Parathyroid adenoma (tissue), 2 donors: ENCODE data around the gene RGS8.

Experiments
- H2AFZ ChIP-seq: fragments of 300-600 bp; sonication (generic); one replicate; pipeline ENCODE4 v1.7.0; 2017; ENCODE audit warnings: antibody characterized with exemption, mild to moderate bottlenecking
- H3K27ac ChIP-seq: fragments of 300-600 bp; sonication (generic); one replicate; pipeline ENCODE4 v1.7.0; 2017
- H3K27me3 ChIP-seq: fragments of 300-600 bp; sonication (generic); one replicate; pipeline ENCODE4 v1.7.0; 2017; ENCODE audit warnings: low read length; ENCODE audit not compliant: control insufficient read depth, insufficient read depth
- H3K36me3 ChIP-seq: fragments of 300-600 bp; sonication (generic); one replicate; pipeline ENCODE4 v1.7.0; 2017; ENCODE audit warnings: low read length; ENCODE audit not compliant: control insufficient read depth, insufficient read depth
- H3K4me1 ChIP-seq: fragments of 300-600 bp; sonication (generic); one replicate; pipeline ENCODE4 v1.7.0; 2017; ENCODE audit warnings: control low read depth
- H3K4me2 ChIP-seq: fragments of 300-600 bp; sonication (generic); one replicate; pipeline ENCODE4 v1.7.0; 2017; ENCODE audit warnings: low read length
- H3K4me3 ChIP-seq: fragments of 300-600 bp; sonication (generic); one replicate; pipeline ENCODE4 v1.7.0; 2017; ENCODE audit warnings: low read depth, low read length
- H3K79me2 ChIP-seq: fragments of 300-600 bp; sonication (generic); one replicate; pipeline ENCODE4 v1.7.0; 2017; ENCODE audit warnings: control low read depth
- H3K9ac ChIP-seq: fragments of 300-600 bp; sonication (generic); one replicate; pipeline ENCODE4 v1.7.0; 2017; ENCODE audit warnings: mild to moderate bottlenecking
- H3K9me3 ChIP-seq: fragments of 300-600 bp; sonication (generic); one replicate; pipeline ENCODE4 v1.7.0; 2017; ENCODE audit warnings: low read length; ENCODE audit not compliant: control insufficient read depth
- CTCF ChIP-seq: fragments of 300-600 bp; sonication (generic); IDR thresholded peaks from one replicate; pipeline ENCODE4 v1.7.0; 2017; ENCODE audit warnings: antibody characterized with exemption, mild to moderate bottlenecking
- donor health status: primary hyperparathyroidism.

RGS8 gene

DNA sequence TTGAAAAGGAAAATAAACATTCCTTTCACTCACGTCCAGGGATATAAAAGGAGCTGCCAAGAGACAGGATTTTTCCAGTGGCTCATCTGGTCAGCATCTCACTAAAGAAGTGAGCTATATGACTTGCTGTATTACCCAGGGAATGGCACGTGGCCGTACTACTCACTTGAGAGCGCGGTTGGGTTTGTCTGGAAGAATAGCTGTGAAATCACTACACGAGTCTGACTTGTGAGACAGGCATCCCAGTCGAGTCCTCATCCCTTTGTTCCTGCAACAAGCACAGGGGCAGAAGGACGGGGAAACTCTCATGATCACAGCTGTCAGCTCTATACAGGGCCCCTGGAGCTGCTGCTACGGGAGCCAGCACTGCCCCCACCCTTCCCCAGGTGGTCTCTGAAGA, 17.7 kb downstream of the RGS8 start:
- H3K4me2 ChIP-seq, result no peak overlapping the region
- H3K27ac ChIP-seq, result no peak overlapping the region
- TF ChIP-seq CTCF, result no peak
- no peaks in the 10 kb centered on the region for H3K4me1 ChIP-seq
- H3K9ac ChIP-seq, result no peak overlapping the region
- no peaks in the 10 kb centered on the region for H3K36me3 ChIP-seq
- no peaks in the 10 kb centered on the region for H3K79me2 ChIP-seq
- no peak overlapping the region for H3K4me3 ChIP-seq
- no peaks in the 10 kb centered on the region for H3K27me3 ChIP-seq
- no peak overlapping the region for H2AFZ ChIP-seq
- H3K9me3 ChIP-seq, result no peaks in the 10 kb centered on the region

DNA sequence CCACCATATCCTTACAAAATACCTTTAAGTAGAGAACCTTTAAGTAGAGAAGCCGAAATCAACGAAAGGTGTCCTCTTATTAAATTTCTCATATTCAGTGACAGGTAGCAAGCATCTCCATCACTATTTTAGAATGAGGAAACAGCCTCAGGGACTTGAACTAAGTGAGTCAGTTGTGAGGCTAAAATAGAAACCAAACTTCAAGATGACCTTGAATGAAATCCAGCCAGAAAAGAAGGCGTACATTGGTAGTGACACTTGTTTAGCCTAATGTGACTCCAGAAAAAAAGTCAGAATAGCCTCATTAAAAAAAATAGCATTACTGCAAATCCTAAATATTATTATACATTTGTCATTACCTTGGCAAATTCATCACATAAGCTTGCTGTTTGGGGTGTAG, 20.1 kb downstream of the RGS8 start:
- TF ChIP-seq CTCF, result no peak

DNA sequence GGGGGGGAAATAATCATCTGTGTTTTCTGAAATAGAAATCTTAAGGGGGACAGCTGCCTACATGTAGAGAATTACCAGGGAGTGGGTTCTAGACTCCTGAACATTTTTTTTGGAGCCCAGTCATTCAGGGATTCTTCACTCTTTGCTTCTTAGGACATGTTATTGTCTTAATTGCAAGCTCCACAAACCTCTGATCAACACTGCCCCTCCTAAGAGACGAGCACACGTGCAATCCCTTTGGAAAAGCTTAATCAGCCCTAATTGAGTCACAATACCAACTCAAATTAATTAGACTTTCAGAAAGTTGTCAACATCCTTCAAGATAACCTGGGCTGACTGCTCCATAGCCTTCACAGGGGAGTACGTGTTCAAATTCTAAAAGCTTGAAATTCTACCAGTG, 21.4 kb downstream of the RGS8 start:
- no peaks in the 10 kb centered on the region for H3K4me1 ChIP-seq
- no peak overlapping the region for H3K9ac ChIP-seq
- no peaks in the 10 kb centered on the region for H3K79me2 ChIP-seq
- no peak overlapping the region for H3K4me2 ChIP-seq
- H3K36me3 ChIP-seq, result no peaks in the 10 kb centered on the region
- H3K27me3 ChIP-seq, result no peaks in the 10 kb centered on the region
- H2AFZ ChIP-seq, result no peak overlapping the region
- no peak overlapping the region for H3K27ac ChIP-seq
- no peaks in the 10 kb centered on the region for H3K9me3 ChIP-seq
- no peak for TF ChIP-seq CTCF
- no peak overlapping the region for H3K4me3 ChIP-seq

More for the DNA sequence above, 20.1 kb downstream of the RGS8 start:
- H2AFZ ChIP-seq, result no peak overlapping the region
- no peaks in the 10 kb centered on the region for H3K36me3 ChIP-seq
- no peak overlapping the region for H3K4me2 ChIP-seq
- H3K27me3 ChIP-seq, result no peaks in the 10 kb centered on the region
- H3K27ac ChIP-seq, result no peak overlapping the region
- H3K4me3 ChIP-seq, result no peak overlapping the region
- H3K9ac ChIP-seq, result no peak overlapping the region
- no peaks in the 10 kb centered on the region for H3K9me3 ChIP-seq
- no peaks in the 10 kb centered on the region for H3K4me1 ChIP-seq
- H3K79me2 ChIP-seq, result no peaks in the 10 kb centered on the region

DNA sequence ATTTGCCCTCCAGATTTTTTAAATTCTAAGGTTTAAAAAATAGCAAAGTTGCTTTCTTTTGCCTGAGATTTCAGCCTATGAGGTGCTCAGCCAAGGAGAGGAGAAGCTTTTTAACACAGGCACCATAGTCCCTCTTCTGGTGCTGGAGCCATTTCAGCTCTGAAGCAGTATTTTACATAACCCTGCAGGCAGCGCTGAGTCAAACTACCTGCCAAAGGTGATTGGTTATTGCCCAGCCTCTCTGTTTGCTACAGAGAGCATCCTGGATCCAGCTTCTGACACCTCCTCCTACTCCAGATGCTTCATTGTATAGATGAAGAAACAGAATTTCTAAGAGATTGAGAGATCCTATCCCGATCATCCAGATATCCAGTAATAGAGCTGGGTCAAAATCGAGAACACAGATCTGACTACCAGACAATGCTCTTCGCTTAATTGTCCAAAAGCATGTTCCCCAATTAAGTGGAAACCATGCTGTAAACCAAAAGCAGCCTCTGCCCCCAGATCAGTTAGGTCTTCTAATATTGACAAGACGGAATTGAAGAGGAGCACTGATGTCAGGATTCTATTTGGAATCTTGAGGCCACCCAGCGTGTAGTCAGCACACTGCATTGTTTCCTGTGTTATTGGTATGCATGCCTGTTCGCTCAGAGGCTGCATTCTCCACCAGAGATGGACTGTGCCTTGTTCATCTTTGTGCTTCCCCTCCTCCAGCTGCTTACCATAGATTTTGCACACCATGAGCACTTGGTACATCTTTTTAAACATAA, 22.1 kb downstream of the RGS8 start:
- Histone ChIP-seq H3K27me3 (no peaks in the 10 kb centered on the region), H3K9ac (no peak overlapping the region), H3K9me3 (no peaks in the 10 kb centered on the region), H3K4me1 (no peaks in the 10 kb centered on the region), H3K36me3 (no peaks in the 10 kb centered on the region), H3K79me2 (no peaks in the 10 kb centered on the region), H3K4me3 (no peak overlapping the region), H2AFZ (no peak overlapping the region), H3K27ac (no peak overlapping the region), H3K4me2 (no peak overlapping the region)
- TF ChIP-seq CTCF, result no peak

- no peak for TF ChIP-seq CTCF
- Histone ChIP-seq H3K9me3 (no peaks in the 10 kb centered on the region), H3K27ac (no peak overlapping the region), H3K79me2 (no peaks in the 10 kb centered on the region), H2AFZ (no peak overlapping the region), H3K4me2 (no peak overlapping the region), H3K4me1 (no peaks in the 10 kb centered on the region), H3K27me3 (no peaks in the 10 kb centered on the region), H3K36me3 (no peaks in the 10 kb centered on the region), H3K4me3 (no peak overlapping the region), H3K9ac (no peak overlapping the region)
Observed at GRCh38 chr1:182658055-182658454, 26.3 kb downstream of the RGS8 start.
